ENCODE results near the gene PACRG.

DNA sequence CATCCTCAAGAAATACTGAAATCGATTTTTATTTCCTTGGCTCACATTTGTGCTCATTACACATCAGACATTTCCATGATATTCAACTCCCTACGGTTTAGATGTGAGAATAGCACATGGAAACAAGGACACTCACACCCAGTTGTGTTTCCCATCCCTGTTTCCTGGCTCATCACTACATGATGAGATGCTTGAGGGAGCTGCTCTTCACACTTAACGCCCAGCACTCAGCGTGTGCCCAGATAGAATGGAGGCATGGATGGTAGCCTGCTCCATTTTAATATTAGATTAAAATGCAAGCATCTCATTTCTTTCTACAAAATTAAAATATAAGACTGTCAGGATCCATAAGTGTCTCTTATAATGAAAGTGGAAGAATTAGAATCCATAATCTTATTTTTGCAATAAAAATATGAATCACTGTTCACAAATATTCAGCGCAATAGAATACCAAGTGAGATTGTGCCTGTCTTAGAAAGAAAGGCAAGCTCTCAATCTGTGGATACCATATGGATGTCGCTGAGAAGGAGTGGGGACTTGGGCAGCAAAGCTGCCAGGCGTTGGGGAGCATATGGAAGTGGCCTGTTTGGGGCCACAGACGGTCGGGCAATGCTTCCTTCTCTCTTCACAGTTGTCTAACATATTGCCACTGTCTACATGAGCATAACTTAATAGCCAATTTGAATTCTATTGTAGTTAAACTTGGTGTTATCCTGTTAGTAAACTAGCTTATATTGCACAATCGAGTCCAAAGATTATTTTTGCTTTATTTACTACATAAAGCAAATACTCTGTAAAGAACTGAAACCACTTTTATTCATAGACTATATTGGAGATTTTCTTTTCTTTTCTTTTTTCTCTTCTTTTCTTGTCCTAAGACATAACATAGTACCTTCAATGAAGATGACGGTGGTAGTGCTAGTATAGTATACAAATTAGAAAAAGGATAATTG is 479.9 kb downstream of the PACRG start:
- TF ChIP-seq, protein P1, sequence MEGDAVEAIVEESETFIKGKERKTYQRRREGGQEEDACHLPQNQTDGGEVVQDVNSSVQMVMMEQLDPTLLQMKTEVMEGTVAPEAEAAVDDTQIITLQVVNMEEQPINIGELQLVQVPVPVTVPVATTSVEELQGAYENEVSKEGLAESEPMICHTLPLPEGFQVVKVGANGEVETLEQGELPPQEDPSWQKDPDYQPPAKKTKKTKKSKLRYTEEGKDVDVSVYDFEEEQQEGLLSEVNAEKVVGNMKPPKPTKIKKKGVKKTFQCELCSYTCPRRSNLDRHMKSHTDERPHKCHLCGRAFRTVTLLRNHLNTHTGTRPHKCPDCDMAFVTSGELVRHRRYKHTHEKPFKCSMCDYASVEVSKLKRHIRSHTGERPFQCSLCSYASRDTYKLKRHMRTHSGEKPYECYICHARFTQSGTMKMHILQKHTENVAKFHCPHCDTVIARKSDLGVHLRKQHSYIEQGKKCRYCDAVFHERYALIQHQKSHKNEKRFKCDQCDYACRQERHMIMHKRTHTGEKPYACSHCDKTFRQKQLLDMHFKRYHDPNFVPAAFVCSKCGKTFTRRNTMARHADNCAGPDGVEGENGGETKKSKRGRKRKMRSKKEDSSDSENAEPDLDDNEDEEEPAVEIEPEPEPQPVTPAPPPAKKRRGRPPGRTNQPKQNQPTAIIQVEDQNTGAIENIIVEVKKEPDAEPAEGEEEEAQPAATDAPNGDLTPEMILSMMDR (IDR thresholded peaks at IDR 0.05): no peak
- no peak for TF ChIP-seq SIN3A (IDR thresholded peaks at IDR 0.05; ENCODE audit: borderline replicate concordance, insufficient read depth, low read depth, low read length)
- no peak for TF ChIP-seq POLR2AphosphoS5 (IDR thresholded peaks at IDR 0.05; ENCODE audit: low read depth, low read length)
- TF ChIP-seq, protein P2, sequence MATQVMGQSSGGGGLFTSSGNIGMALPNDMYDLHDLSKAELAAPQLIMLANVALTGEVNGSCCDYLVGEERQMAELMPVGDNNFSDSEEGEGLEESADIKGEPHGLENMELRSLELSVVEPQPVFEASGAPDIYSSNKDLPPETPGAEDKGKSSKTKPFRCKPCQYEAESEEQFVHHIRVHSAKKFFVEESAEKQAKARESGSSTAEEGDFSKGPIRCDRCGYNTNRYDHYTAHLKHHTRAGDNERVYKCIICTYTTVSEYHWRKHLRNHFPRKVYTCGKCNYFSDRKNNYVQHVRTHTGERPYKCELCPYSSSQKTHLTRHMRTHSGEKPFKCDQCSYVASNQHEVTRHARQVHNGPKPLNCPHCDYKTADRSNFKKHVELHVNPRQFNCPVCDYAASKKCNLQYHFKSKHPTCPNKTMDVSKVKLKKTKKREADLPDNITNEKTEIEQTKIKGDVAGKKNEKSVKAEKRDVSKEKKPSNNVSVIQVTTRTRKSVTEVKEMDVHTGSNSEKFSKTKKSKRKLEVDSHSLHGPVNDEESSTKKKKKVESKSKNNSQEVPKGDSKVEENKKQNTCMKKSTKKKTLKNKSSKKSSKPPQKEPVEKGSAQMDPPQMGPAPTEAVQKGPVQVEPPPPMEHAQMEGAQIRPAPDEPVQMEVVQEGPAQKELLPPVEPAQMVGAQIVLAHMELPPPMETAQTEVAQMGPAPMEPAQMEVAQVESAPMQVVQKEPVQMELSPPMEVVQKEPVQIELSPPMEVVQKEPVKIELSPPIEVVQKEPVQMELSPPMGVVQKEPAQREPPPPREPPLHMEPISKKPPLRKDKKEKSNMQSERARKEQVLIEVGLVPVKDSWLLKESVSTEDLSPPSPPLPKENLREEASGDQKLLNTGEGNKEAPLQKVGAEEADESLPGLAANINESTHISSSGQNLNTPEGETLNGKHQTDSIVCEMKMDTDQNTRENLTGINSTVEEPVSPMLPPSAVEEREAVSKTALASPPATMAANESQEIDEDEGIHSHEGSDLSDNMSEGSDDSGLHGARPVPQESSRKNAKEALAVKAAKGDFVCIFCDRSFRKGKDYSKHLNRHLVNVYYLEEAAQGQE (IDR thresholded peaks at IDR 0.05; ENCODE audit: insufficient read depth in 1 of 2, low read depth in 2 of 2, low read length in 1 of 2): no peak
